Measurements from ENCODE around the gene TOM1L1.

- TF ChIP-seq CTCF (conservative IDR thresholded peaks at IDR 0.05; ENCODE audit: low read depth, low read length): no peak
- no peak for TF ChIP-seq EZH2 (IDR thresholded peaks at IDR 0.05; ENCODE audit: borderline replicate concordance, low read depth, low read length, poor library complexity, severe bottlenecking)
These were observed 20.2 kb downstream of the TOM1L1 start for GRCh38 chr17:54920819-54921218.

All from A673 (cell line).